GM10266 (cell line): ENCODE measurements around the gene RAI1.

Experiments
- DNase-seq: peaks from one replicate; pipeline ENCODE4 v3.0.0; 2012; ENCODE audit errors: extremely low spot score
- TF ChIP-seq, protein P1 (sequence below): IDR thresholded peaks from 2 replicates; pipeline ENCODE4 v1.5.1; 2012; ENCODE audit warnings: mild to moderate bottlenecking, low read depth; ENCODE audit not compliant: control insufficient read depth, insufficient read depth; ENCODE audit errors: missing control alignments

The RAI1 gene

DNA sequence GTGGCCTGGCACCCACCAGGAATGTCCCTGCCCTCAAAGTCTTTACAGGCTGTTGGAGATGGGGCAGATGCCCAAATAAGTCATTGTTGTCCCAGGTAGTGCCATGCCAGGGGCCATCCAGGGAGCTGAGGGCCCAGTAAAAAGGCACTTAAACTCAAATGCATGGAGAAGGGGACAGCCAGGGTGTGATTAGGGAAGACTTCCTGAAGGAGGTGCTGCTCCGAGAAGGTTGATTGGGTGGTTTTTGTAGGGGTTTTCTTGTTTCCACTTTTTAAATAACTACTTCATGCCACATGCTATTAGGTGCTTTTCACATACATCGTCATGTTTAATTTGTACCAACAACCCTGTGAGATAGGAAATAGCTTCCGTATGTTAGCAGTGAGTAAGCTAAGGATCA is 66.9 kb downstream of the RAI1 start:
- TF ChIP-seq, protein P1, sequence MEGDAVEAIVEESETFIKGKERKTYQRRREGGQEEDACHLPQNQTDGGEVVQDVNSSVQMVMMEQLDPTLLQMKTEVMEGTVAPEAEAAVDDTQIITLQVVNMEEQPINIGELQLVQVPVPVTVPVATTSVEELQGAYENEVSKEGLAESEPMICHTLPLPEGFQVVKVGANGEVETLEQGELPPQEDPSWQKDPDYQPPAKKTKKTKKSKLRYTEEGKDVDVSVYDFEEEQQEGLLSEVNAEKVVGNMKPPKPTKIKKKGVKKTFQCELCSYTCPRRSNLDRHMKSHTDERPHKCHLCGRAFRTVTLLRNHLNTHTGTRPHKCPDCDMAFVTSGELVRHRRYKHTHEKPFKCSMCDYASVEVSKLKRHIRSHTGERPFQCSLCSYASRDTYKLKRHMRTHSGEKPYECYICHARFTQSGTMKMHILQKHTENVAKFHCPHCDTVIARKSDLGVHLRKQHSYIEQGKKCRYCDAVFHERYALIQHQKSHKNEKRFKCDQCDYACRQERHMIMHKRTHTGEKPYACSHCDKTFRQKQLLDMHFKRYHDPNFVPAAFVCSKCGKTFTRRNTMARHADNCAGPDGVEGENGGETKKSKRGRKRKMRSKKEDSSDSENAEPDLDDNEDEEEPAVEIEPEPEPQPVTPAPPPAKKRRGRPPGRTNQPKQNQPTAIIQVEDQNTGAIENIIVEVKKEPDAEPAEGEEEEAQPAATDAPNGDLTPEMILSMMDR: peak; percentile 23
- DNase-seq: peak; percentile 63

DNA sequence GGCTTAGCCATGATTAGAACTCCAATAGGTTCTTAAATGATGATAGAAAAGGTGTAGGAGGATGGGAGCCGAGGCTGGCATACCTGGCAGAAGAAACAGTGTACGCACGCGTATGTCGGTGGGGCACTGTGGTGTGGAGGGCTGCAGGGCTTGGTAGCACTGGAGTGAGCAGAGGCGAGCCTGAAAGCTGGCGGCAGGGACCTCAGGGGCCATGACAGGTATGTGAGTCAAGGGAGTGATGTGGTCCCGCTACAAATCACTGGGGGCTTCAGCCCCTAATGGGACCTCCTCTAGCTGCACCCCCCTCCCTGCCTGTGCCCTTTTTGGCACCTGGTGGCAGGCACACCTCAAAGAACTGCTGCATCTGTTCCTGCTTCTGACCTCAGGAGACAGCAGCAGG is 67.3 kb downstream of the RAI1 start:
- DNase-seq: no peak
- TF ChIP-seq, protein P1: no peak

- TF ChIP-seq, protein P1: no peak
- no peak for DNase-seq
These were observed 67.9 kb downstream of the RAI1 start for GRCh38 chr17:17749025-17749772.

- peak; percentile 83 for DNase-seq
- TF ChIP-seq, protein P1: no peak
These were observed 68.7 kb downstream of the RAI1 start for GRCh38 chr17:17749921-17750320.

- peak; percentile 84 for DNase-seq
- TF ChIP-seq, protein P1: no peak
These were observed 69.6 kb downstream of the RAI1 start for GRCh38 chr17:17750881-17751280.

- DNase-seq: no peak
- TF ChIP-seq, protein P1: no peak
These were observed 70.3 kb downstream of the RAI1 start for GRCh38 chr17:17751489-17752088.

DNA sequence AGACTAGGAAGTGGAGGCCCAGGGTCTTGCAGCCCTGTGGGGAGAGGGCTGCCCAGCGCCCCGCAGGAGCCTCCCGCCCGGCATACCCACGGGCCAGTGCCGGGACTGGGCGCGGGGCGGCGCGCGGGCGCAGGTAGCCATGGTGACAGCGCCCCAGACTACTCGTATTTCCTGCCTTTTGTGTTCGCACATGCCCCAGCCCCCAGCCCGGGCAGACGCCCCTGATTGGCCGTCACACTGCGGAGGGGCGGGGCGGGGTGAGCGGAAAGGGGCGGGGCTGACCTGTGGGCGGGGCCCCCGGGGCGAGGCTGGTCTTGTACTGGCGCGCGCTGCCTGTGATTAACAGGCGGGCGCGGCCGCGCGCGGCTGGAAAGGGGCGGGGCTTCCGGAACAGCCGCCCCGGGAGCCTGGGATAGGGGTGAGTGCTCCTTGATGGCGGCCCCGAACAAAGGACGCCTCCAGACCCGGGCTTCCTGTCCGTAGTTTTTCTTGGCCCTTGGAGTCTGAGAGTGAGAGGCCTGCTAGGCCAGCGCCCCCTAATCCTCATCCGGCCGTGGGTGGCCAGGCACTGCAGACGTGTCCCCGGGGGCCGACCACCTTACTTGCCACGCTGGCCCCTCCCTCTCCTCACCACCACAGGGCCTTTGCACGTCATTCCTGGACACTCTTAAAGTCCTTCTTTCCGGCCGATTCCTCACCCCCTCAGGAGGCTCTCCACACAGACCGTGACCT is 71.0 kb downstream of the RAI1 start:
- TF ChIP-seq, protein P1: peak; percentile 64
- peak; percentile 99 for DNase-seq
